Right atrium auricular region (tissue), 2 donors: ENCODE measurements around the gene DXO. TPM values are rescaled to one million over a fixed set of nuclear protein-coding genes. Genes with fewer than 3 reads are reported as not detected.

Source experiments
- DNase-seq: peaks from one replicate; pipeline ENCODE4 v3.0.0-alpha.2; 2019; ENCODE audit warnings: low spot score
- H3K27ac ChIP-seq, 2 donors: fragments of 200-600 bp; sonication (generic); 1 replicate in 1 of 2; 2 replicates in 1 of 2; pipeline ENCODE4 v1.5.1; 2016 to 2019
- H3K27me3 ChIP-seq, 2 donors: fragments of 200-600 bp; sonication (generic); one replicate each; pipeline versions ENCODE4 v1.5.1 to v1.6.0; 2017 to 2019
- H3K36me3 ChIP-seq: fragments of 200-600 bp; sonication (generic); one replicate; pipeline ENCODE4 v1.5.1; 2016
- H3K4me1 ChIP-seq, 2 donors: fragments of 200-600 bp; sonication (generic); one replicate each; pipeline versions ENCODE4 v1.5.1 to v1.6.0; 2017 to 2019
- H3K4me3 ChIP-seq, 2 donors: fragments of 200-600 bp; sonication (generic); 1 replicate in 1 of 2; 2 replicates in 1 of 2; pipeline ENCODE4 v1.5.1; 2017 to 2019; ENCODE audit warnings: mild to moderate bottlenecking in 1 of 2, moderate library complexity in 1 of 2
- H3K9me3 ChIP-seq, 2 donors: fragments of 200-600 bp; sonication (generic); one replicate each; pipeline ENCODE4 v1.5.1; 2019
- CTCF ChIP-seq, 2 donors: fragments of 200-600 bp; sonication (generic); IDR thresholded peaks; one replicate each; pipeline ENCODE4 v1.5.1; 2019; ENCODE audit warnings: antibody characterized with exemption in 2 of 2
- total RNA-seq, 2 donors: library from RNA; depleted of rRNA; stranded (reverse); fragments of >200 nt; gene quantifications; one replicate each; pipeline ENCODE4 v1.1.0, GENCODE V29; 2016

The DXO gene
- total RNA-seq, 2 donors from 2014 or later = 12.1 to 14.1 TPM

- Histone ChIP-seq H3K27me3 (no peaks in the 10 kb centered on the region), H3K4me1 (peaks cover 0 to 20% of the 10 kb centered on the region in 2 donors), H3K27ac (peak overlapping the region; percentile 75 to 84), H3K9me3 (no peaks in the 10 kb centered on the region), H3K36me3 (peaks cover 58% of the 10 kb centered on the region), H3K4me3 (peak overlapping the region; percentile 82 to 89)
- TF ChIP-seq CTCF (IDR thresholded peaks at IDR 0.05) = no peak
- DNase-seq = no peak
Observed at GRCh38 chr6:31958412-31958740, 13.6 kb downstream of the DXO start.

GRCh38 chr6:31956796-31957195 is 15.1 kb downstream of the DXO start:
- no peak for DNase-seq
- Histone ChIP-seq H3K27me3 (no peaks in the 10 kb centered on the region), H3K4me1 (peaks cover 0 to 20% of the 10 kb centered on the region in 2 donors), H3K9me3 (no peaks in the 10 kb centered on the region), H3K4me3 (no peak overlapping the region), H3K36me3 (peaks cover 51% of the 10 kb centered on the region), H3K27ac (no peak overlapping the region)
- TF ChIP-seq CTCF (IDR thresholded peaks at IDR 0.05) = no peak

GRCh38 chr6:31954511-31954910 is 17.4 kb downstream of the DXO start:
- no peak overlapping the region for H3K27ac ChIP-seq
- no peaks in the 10 kb centered on the region for H3K27me3 ChIP-seq
- TF ChIP-seq CTCF (IDR thresholded peaks at IDR 0.05) = no peak
- no peak overlapping the region for H3K4me3 ChIP-seq
- no peak for DNase-seq
- no peaks in the 10 kb centered on the region for H3K9me3 ChIP-seq
- H3K4me1 ChIP-seq = peaks cover 0 to 15% of the 10 kb centered on the region in 2 donors
- H3K36me3 ChIP-seq = peaks cover 49% of the 10 kb centered on the region

- Histone ChIP-seq H3K4me3 (no peak overlapping the region), H3K4me1 (peaks cover 0 to 4% of the 10 kb centered on the region in 2 donors), H3K27me3 (no peaks in the 10 kb centered on the region), H3K36me3 (peaks cover 49% of the 10 kb centered on the region), H3K9me3 (no peaks in the 10 kb centered on the region), H3K27ac (no peak overlapping the region)
- no peak for TF ChIP-seq CTCF (IDR thresholded peaks at IDR 0.05)
- DNase-seq = no peak
Observed at GRCh38 chr6:31952890-31953289, 19.0 kb downstream of the DXO start.

GRCh38 chr6:31952140-31952805 is 19.7 kb downstream of the DXO start:
- H3K27ac ChIP-seq = no peak overlapping the region

More at GRCh38 chr6:31952140-31952805, 19.7 kb downstream of the DXO start:
- Histone ChIP-seq H3K4me3 (no peak overlapping the region), H3K36me3 (peaks cover 49% of the 10 kb centered on the region), H3K4me1 (no peaks in the 10 kb centered on the region), H3K27me3 (no peaks in the 10 kb centered on the region), H3K9me3 (no peaks in the 10 kb centered on the region)
- peak; percentile 21 to 77 for TF ChIP-seq CTCF (IDR thresholded peaks at IDR 0.05)
- DNase-seq = no peak
